Trophoblast cell (in vitro differentiated cells and primary cell): ENCODE data around the gene PRMT5.
A peak's percentile ranks its signal among the peaks of the same experiment; 100 is the strongest.
"Not testable (repeated sequence)": the region's sequence is repeated elsewhere in the genome, so short reads cannot be mapped to it uniquely, and the experiment has no call there.

Source experiments
- DNase-seq, 2 donors: peaks; one replicate each; pipeline ENCODE4 v3.0.0-alpha.2; 2016
- H2AFZ ChIP-seq: 2 replicates; pipeline ENCODE4 v1.6.1; 2013; ENCODE audit warnings: low read length, moderate library complexity, mild to moderate bottlenecking; ENCODE audit not compliant: insufficient read depth, poor library complexity
- H2AK5ac ChIP-seq: 2 replicates; pipeline ENCODE4 v1.6.1; 2013; ENCODE audit warnings: mild to moderate bottlenecking, low read length
- H2BK120ac ChIP-seq: 2 replicates; pipeline ENCODE4 v1.6.1; 2013; ENCODE audit warnings: low read length, mild to moderate bottlenecking, moderate library complexity; ENCODE audit not compliant: insufficient read depth, poor library complexity
- H2BK12ac ChIP-seq: 2 replicates; pipeline ENCODE4 v1.6.1; 2013; ENCODE audit warnings: mild to moderate bottlenecking, low read length, moderate library complexity
- H2BK5ac ChIP-seq: 2 replicates; pipeline ENCODE4 v1.6.1; 2013; ENCODE audit warnings: low read length, low read depth, moderate library complexity, mild to moderate bottlenecking; ENCODE audit not compliant: poor library complexity
- H3K14ac ChIP-seq: 2 replicates; pipeline ENCODE4 v1.6.1; 2013; ENCODE audit warnings: mild to moderate bottlenecking, low read length
- H3K18ac ChIP-seq: 2 replicates; pipeline ENCODE4 v1.6.1; 2013; ENCODE audit warnings: mild to moderate bottlenecking, low read length
- H3K23ac ChIP-seq: 2 replicates; pipeline ENCODE4 v1.6.1; 2013; ENCODE audit warnings: low read length
- H3K27ac ChIP-seq: 2 replicates; pipeline ENCODE4 v1.5.1; 2013; ENCODE audit warnings: low read depth, mild to moderate bottlenecking, inconsistent platforms, low read length, moderate library complexity
- H3K27me3 ChIP-seq: 2 replicates; pipeline ENCODE4 v1.6.1; 2013; ENCODE audit warnings: inconsistent platforms, mild to moderate bottlenecking, low read length, moderate library complexity; ENCODE audit not compliant: insufficient read depth
- H3K36me3 ChIP-seq, 2 experiments: 1 replicate in 1 of 2; 2 replicates in 1 of 2; pipeline ENCODE4 v1.6.1; 2013; ENCODE audit warnings: low read length in 2 of 2, mild to moderate bottlenecking in 2 of 2, moderate library complexity in 1 of 2; ENCODE audit not compliant: insufficient read depth in 2 of 2, control insufficient read depth in 1 of 2
- H3K4ac ChIP-seq: 2 replicates; pipeline ENCODE4 v1.6.1; 2013; ENCODE audit warnings: low read depth, mild to moderate bottlenecking, low read length, moderate library complexity
- H3K4me1 ChIP-seq, 2 experiments: 1 replicate in 1 of 2; 2 replicates in 1 of 2; pipeline ENCODE4 v1.6.1; 2013; ENCODE audit warnings: low read length in 2 of 2, mild to moderate bottlenecking in 2 of 2, moderate library complexity in 1 of 2; ENCODE audit not compliant: insufficient read depth in 2 of 2, control insufficient read depth in 1 of 2
- H3K4me2 ChIP-seq: 2 replicates; pipeline ENCODE4 v1.6.1; 2013; ENCODE audit warnings: inconsistent platforms, mild to moderate bottlenecking, low read length, moderate library complexity
- H3K4me3 ChIP-seq: 2 replicates; pipeline ENCODE4 v1.5.1; 2013; ENCODE audit warnings: mild to moderate bottlenecking, low read depth, low read length, inconsistent platforms
- H3K79me1 ChIP-seq: one replicate; pipeline ENCODE4 v1.6.1; 2013; ENCODE audit warnings: low read length
- H3K79me2 ChIP-seq: 2 replicates; pipeline ENCODE4 v1.6.1; 2013; ENCODE audit warnings: low read length, mild to moderate bottlenecking; ENCODE audit not compliant: control insufficient read depth, insufficient read depth, poor library complexity
- H3K9ac ChIP-seq: 2 replicates; pipeline ENCODE4 v1.6.1; 2013; ENCODE audit warnings: mild to moderate bottlenecking, low read length
- H3K9me3 ChIP-seq: 2 replicates; pipeline ENCODE4 v1.6.1; 2013; ENCODE audit warnings: low read depth, mild to moderate bottlenecking, control low read depth, inconsistent platforms, low read length; ENCODE audit not compliant: insufficient read depth
- H4K12ac ChIP-seq: 2 replicates; pipeline ENCODE4 v1.6.1; 2013; ENCODE audit warnings: low read depth, mild to moderate bottlenecking, low read length, moderate library complexity
- H4K8ac ChIP-seq: 2 replicates; pipeline ENCODE4 v1.6.1; 2013; ENCODE audit warnings: low read depth, mild to moderate bottlenecking, low read length, moderate library complexity
- H4K91ac ChIP-seq: one replicate; pipeline ENCODE4 v1.6.1; 2013; ENCODE audit warnings: low read depth, mild to moderate bottlenecking, low read length, moderate library complexity
- WGBS: extraction: QIAGEN DNeasy Blood & Tissue Kit; methylation state at CpG from one replicate; pipeline ENCODE4 v1.1.7; 2013; ENCODE audit warnings: missing lambda C conversion rate; ENCODE audit not compliant: insufficient read length, insufficient coverage; ENCODE audit errors: extremely low coverage; 5-methylcytosine and 5-hydroxymethylcytosine counted together

Gene PRMT5

DNA sequence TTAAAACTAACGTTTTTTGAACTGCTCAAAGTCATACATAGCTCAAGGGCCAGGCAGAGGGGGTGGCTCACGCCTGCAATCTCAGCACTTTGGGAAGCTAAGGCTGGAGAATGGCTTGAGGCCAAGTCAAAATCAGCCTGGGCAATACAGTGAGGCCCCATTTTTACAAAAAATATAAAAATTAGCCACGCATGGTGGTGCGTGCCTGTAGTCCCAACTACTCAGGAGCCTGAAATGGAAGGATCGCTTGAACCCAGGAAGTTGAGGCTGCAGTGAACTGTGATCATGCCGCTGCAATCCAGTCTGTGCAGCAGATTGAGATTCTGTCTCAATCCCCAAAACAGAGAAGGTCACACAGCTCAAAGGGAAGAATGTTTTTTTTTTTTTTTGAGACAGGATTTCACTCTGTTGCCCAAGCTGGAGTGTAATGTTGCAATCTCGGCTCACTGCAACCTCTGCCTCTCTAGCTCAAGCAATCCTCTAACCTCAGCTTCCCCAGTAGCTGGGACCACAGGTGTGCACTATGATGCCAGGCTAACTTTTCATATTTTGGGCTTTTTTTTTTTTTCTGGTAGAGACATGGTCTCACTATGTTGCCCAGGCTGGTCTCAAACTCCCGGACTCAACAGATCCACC, 13.2 kb downstream of the PRMT5 start:
- Histone ChIP-seq H2BK120ac (no peak overlapping the region), H4K12ac (no peak overlapping the region)

DNA sequence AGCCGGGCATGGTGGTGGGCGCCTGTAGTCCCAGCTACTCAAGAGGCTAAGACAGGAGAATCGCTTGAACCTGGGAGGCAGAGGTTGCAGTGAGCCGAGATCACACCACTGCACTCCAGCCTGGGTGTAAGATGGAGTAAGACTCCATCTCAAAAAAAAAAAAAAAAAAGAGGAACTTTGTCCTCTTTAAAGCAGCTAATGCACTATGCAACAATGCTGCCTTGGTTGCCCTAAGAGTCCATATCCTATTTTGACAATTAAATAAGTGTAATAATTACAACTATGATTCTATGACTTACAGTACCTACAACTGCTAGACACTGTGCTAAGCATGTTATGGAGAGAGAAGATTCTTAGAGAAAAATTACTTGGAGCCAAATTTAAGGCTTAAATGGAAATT, 14.3 kb downstream of the PRMT5 start:
- WGBS, result no CpG with 5 or more reads among the region's 4 CpGs
- H3K4me2 ChIP-seq, H4K91ac ChIP-seq, H3K4ac ChIP-seq, H3K9me3 ChIP-seq, H3K4me1 ChIP-seq, H3K4me3 ChIP-seq, H3K36me3 ChIP-seq, H2BK5ac ChIP-seq, H4K12ac ChIP-seq, H2AFZ ChIP-seq, H3K27me3 ChIP-seq, H2BK120ac ChIP-seq, H3K79me2 ChIP-seq, H2AK5ac ChIP-seq, H3K27ac ChIP-seq, H3K23ac ChIP-seq, H3K18ac ChIP-seq, H4K8ac ChIP-seq, H3K9ac ChIP-seq, H3K79me1 ChIP-seq, H3K14ac ChIP-seq, DNase-seq, H2BK12ac ChIP-seq: not testable (repeated sequence)

More for the DNA sequence above, 13.2 kb downstream of the PRMT5 start:
- Histone ChIP-seq H3K14ac (no peak overlapping the region), H3K79me2 (peaks cover 4% of the 10 kb centered on the region), H3K4ac (peak overlapping the region; percentile 21), H4K91ac (no peak overlapping the region), H3K9ac (no peak overlapping the region), H3K4me2 (no peak overlapping the region), H3K23ac (no peak overlapping the region), H2AK5ac (no peak overlapping the region), H2AFZ (no peak overlapping the region), H3K27ac (no peak overlapping the region), H3K18ac (no peak overlapping the region), H3K36me3 (peaks cover 10 to 13% of the 10 kb centered on the region in 2 experiments), H3K27me3 (no peaks in the 10 kb centered on the region), H2BK12ac (no peak overlapping the region), H3K79me1 (peaks cover 9% of the 10 kb centered on the region), H2BK5ac (no peak overlapping the region), H4K8ac (no peak overlapping the region), H3K4me1 (peaks cover 4 to 8% of the 10 kb centered on the region in 2 experiments), H3K4me3 (no peak overlapping the region), H3K9me3 (no peaks in the 10 kb centered on the region)
- WGBS, result no CpG with 5 or more reads among the region's 8 CpGs
- DNase-seq, result peak in 1 of 2 donors; percentile 36

GRCh38 chr14:22910916-22911315, 18.3 kb downstream of the PRMT5 start:
- no peak overlapping the region for H3K14ac ChIP-seq
- no peak overlapping the region for H3K18ac ChIP-seq
- no CpG with 5 or more reads among the region's 5 CpGs for WGBS

DNA sequence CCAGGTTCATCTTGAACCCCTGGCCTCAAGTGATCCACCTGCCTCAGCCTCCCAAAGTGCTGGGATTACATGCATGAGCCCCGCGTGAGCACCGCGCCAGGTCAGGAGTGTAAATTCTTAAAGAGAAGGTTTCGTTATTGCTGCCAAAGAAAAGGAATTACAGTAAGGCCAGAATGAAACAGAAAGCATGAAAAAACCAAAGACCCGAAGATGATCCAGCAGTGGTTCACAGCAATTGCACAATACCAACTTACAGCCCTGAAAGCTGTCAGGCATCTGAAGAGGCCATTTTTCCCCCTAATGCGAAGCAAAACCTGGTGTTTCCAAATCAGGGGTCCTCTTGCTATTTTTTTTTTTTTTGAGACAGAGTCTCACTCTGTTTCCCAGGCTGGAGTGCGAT, 20.6 kb downstream of the PRMT5 start:
- peaks cover 41 to 52% of the 10 kb centered on the region in 2 experiments for H3K36me3 ChIP-seq
- H3K4me1 ChIP-seq, result no peaks in the 10 kb centered on the region
- H2AFZ ChIP-seq, result no peak overlapping the region
- H3K4me3 ChIP-seq, result peak overlapping the region; percentile 45
- H4K12ac ChIP-seq, result no peak overlapping the region
- no peak overlapping the region for H3K23ac ChIP-seq
- no peak overlapping the region for H3K9ac ChIP-seq
- H2BK5ac ChIP-seq, result no peak overlapping the region
- no peaks in the 10 kb centered on the region for H3K27me3 ChIP-seq
- no peaks in the 10 kb centered on the region for H3K79me2 ChIP-seq
- no CpG with 5 or more reads among the region's 8 CpGs for WGBS
- DNase-seq, result no peak
- H4K8ac ChIP-seq, result no peak overlapping the region
- H3K4me2 ChIP-seq, result no peak overlapping the region
- no peak overlapping the region for H3K14ac ChIP-seq
- no peak overlapping the region for H4K91ac ChIP-seq
- H2BK120ac ChIP-seq, result no peak overlapping the region
- H3K18ac ChIP-seq, result no peak overlapping the region
- no peak overlapping the region for H3K4ac ChIP-seq
- no peaks in the 10 kb centered on the region for H3K79me1 ChIP-seq
- no peak overlapping the region for H3K27ac ChIP-seq
- H2BK12ac ChIP-seq, result no peak overlapping the region
- H3K9me3 ChIP-seq, result peaks cover 2% of the 10 kb centered on the region
- H2AK5ac ChIP-seq, result no peak overlapping the region

More at GRCh38 chr14:22910916-22911315, 18.3 kb downstream of the PRMT5 start:
- DNase-seq, result no peak
- H3K79me1 ChIP-seq, result no peaks in the 10 kb centered on the region
- no peak overlapping the region for H3K4ac ChIP-seq
- no peaks in the 10 kb centered on the region for H3K79me2 ChIP-seq
- H2BK12ac ChIP-seq, result no peak overlapping the region
- H2AK5ac ChIP-seq, result no peak overlapping the region
- no peak overlapping the region for H3K27ac ChIP-seq
- H4K12ac ChIP-seq, result no peak overlapping the region
- H3K23ac ChIP-seq, result no peak overlapping the region
- peaks cover 29 to 33% of the 10 kb centered on the region in 2 experiments for H3K36me3 ChIP-seq
- H2AFZ ChIP-seq, result no peak overlapping the region
- no peak overlapping the region for H4K91ac ChIP-seq
- no peak overlapping the region for H3K4me3 ChIP-seq
- no peak overlapping the region for H2BK5ac ChIP-seq
- no peaks in the 10 kb centered on the region for H3K27me3 ChIP-seq
- no peak overlapping the region for H4K8ac ChIP-seq
- H3K4me2 ChIP-seq, result no peak overlapping the region
- no peaks in the 10 kb centered on the region for H3K4me1 ChIP-seq
- H3K9me3 ChIP-seq, result peaks cover 2% of the 10 kb centered on the region
- no peak overlapping the region for H3K9ac ChIP-seq
- no peak overlapping the region for H2BK120ac ChIP-seq
